NCI-H2227 (cell line): ENCODE data around the gene KIFC3.
"Not testable (repeated sequence)": the region's sequence is repeated elsewhere in the genome, so short reads cannot be mapped to it uniquely, and the experiment has no call there.

Experiments
- DNase-seq: peaks from one replicate; lab custom pipeline; 2025; ENCODE audit not compliant: unreplicated experiment; lab: John Stamatoyannopoulos, UW

The KIFC3 gene

GRCh38 chr16:57825298-57826044, 23.2 kb upstream of the KIFC3 start:
- DNase-seq: no peak

GRCh38 chr16:57824888-57825287, 22.6 kb upstream of the KIFC3 start:
- no peak for DNase-seq

GRCh38 chr16:57823836-57824235, 21.5 kb upstream of the KIFC3 start:
- DNase-seq: no peak

GRCh38 chr16:57822856-57823255, 20.6 kb upstream of the KIFC3 start:
- DNase-seq: no peak

- DNase-seq: no peak
These were observed 19.8 kb upstream of the KIFC3 start for GRCh38 chr16:57822018-57822553.

- no peak for DNase-seq
These were observed 19.1 kb upstream of the KIFC3 start for GRCh38 chr16:57821149-57821971.

GRCh38 chr16:57818377-57819064, 16.2 kb upstream of the KIFC3 start:
- no peak for DNase-seq

GRCh38 chr16:57817680-57818079, 15.4 kb upstream of the KIFC3 start:
- DNase-seq: no peak

GRCh38 chr16:57815987-57816745, 13.9 kb upstream of the KIFC3 start:
- DNase-seq: no peak

GRCh38 chr16:57814896-57815295, 12.6 kb upstream of the KIFC3 start:
- no peak for DNase-seq

- no peak for DNase-seq
These were observed 11.2 kb upstream of the KIFC3 start for GRCh38 chr16:57813466-57813865.

GRCh38 chr16:57811340-57811739, 9.0 kb upstream of the KIFC3 start:
- DNase-seq: not testable (repeated sequence)

GRCh38 chr16:57810197-57811031, 8.1 kb upstream of the KIFC3 start:
- DNase-seq: peak; percentile 30

- no peak for DNase-seq
These were observed 7.2 kb upstream of the KIFC3 start for GRCh38 chr16:57809276-57810196.

GRCh38 chr16:57808589-57809228, 6.4 kb upstream of the KIFC3 start:
- DNase-seq: no peak

- peak; percentile 46 for DNase-seq
These were observed 5.8 kb upstream of the KIFC3 start for GRCh38 chr16:57807968-57808528.

GRCh38 chr16:57807252-57807967, 5.1 kb upstream of the KIFC3 start:
- DNase-seq: no peak
